Aorta (tissue), 5 donors: Measurements from ENCODE around the gene PHB1. TPM values are rescaled to one million over a fixed set of nuclear protein-coding genes. Genes with fewer than 3 reads are reported as not detected.
A peak's percentile ranks its signal among the peaks of the same experiment; 100 is the strongest.

Experiments used
- ATAC-seq: fragments of 200-7000 bp; cut with Tn5 transposase; one replicate; pipeline ENCODE4 v1.9.1; 2022; ENCODE audit warnings: moderate library complexity; ENCODE audit not compliant: low FRiP score
- DNase-seq, 2 donors: peaks; one replicate each; pipeline ENCODE4 v3.0.0-alpha.2; 2020
- H3K27ac ChIP-seq, 2 donors: one replicate each; pipeline ENCODE4 v1.5.1; 2013; ENCODE audit warnings: low read length in 2 of 2, mild to moderate bottlenecking in 2 of 2, moderate library complexity in 2 of 2, control low read depth in 1 of 2, inconsistent platforms in 1 of 2, low read depth in 1 of 2
- H3K27me3 ChIP-seq, 2 donors: one replicate each; pipeline ENCODE4 v1.6.1; 2013; ENCODE audit warnings: control low read depth in 1 of 2, low read length in 1 of 2, mild to moderate bottlenecking in 1 of 2, moderate library complexity in 1 of 2; ENCODE audit not compliant: insufficient read depth in 2 of 2, control insufficient read depth in 1 of 2
- H3K36me3 ChIP-seq, 2 donors: one replicate each; pipeline ENCODE4 v1.6.1; 2013; ENCODE audit warnings: control low read depth in 1 of 2, low read length in 1 of 2, mild to moderate bottlenecking in 1 of 2; ENCODE audit not compliant: insufficient read depth in 2 of 2, control insufficient read depth in 1 of 2
- H3K4me1 ChIP-seq, 2 donors: one replicate each; pipeline ENCODE4 v1.6.1; 2013; ENCODE audit warnings: low read length in 2 of 2, control low read depth in 1 of 2, mild to moderate bottlenecking in 1 of 2, moderate library complexity in 1 of 2; ENCODE audit not compliant: insufficient read depth in 2 of 2, control insufficient read depth in 1 of 2
- H3K4me3 ChIP-seq, 2 donors: one replicate each; pipeline ENCODE4 v1.5.1; 2013; ENCODE audit warnings: low read length in 2 of 2, control low read depth in 1 of 2, mild to moderate bottlenecking in 1 of 2
- H3K9me3 ChIP-seq: one replicate; pipeline ENCODE4 v1.6.1; 2013; ENCODE audit warnings: mild to moderate bottlenecking, low read length; ENCODE audit not compliant: control insufficient read depth
- WGBS, 2 donors: extraction: QIAGEN DNeasy Blood & Tissue Kit; methylation state at CpG; one replicate each; pipeline ENCODE4 v1.1.7; 2013; 5-methylcytosine and 5-hydroxymethylcytosine counted together
- intact Hi-C, 2 donors: fragments of 100-400 bp; cut with DNase I; formaldehyde crosslinking; loops; one replicate each; pipeline versions ENCODE4 v1.14.2 to v1.15.0; 2022
- polyA plus RNA-seq, 2 donors: library from polyadenylated mRNA; stranded (reverse); fragments of 200-250 nt; gene quantifications; one replicate each; pipeline ENCODE4 v1.2.3, GENCODE V29; 2013
- total RNA-seq, 2 donors: library from RNA; stranded (reverse); fragmentation: NEBNext Ultra II Directional; extraction: Animal tissue kit (Norgen Biotek cat#: 25700); gene quantifications; one replicate each; pipeline ENCODE4 v1.2.1, GENCODE V29; 2021
- donor health status: healthy with polysubstance abuse.
- donor health status: Bipolar disorder and iron deficiency.
- donor health status: DM: no; HTN: no; CAD: no.
- donor health status: DM: no; HTN: no; CAD: no.
- donor health status: DM: yes; HTN: yes; CAD: no.

Gene PHB1
- total and polyA plus RNA-seq, 4 donors = 67.9 to 91.3 (median 74.6) TPM

DNA sequence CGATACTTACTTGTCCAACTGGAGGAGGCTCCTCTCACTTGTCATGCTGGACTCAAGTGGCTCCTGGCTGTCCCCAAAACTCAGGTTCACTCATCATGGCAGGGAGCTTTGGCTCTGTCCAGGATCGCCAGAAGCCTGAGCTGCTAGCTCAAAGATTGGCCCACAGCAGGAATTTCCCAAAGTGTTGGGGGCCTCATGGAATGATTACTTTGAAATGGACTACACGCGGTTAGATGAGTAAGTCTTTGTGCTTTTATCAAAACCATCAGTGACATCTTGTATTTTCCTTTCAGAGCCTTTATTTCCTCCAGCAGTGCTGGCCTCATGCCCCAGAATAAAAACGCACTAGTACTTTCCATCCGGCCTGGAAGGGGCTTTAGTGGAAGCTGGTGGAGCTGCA, 29.2 kb upstream of the PHB1 start:
- Histone ChIP-seq H3K27me3 (no peaks in the 10 kb centered on the region), H3K4me3 (no peak overlapping the region), H3K4me1 (no peaks in the 10 kb centered on the region), H3K27ac (no peak overlapping the region), H3K36me3 (no peaks in the 10 kb centered on the region), H3K9me3 (no peaks in the 10 kb centered on the region)
- ATAC-seq (no peak), DNase-seq (no peak)
- intact Hi-C loops = no loop called here
- 41 to 42% methylated on average over 6 of the region's 6 CpGs for WGBS, 2 donors

- Histone ChIP-seq H3K4me3 (no peak overlapping the region), H3K4me1 (no peaks in the 10 kb centered on the region), H3K9me3 (no peaks in the 10 kb centered on the region), H3K27me3 (no peaks in the 10 kb centered on the region), H3K36me3 (no peaks in the 10 kb centered on the region), H3K27ac (no peak overlapping the region)
- intact Hi-C loops = no loop called here
- WGBS, 2 donors = 66 to 73% methylated on average over 9 of the region's 9 CpGs
- ATAC-seq = no peak
- peak in 1 of 2 donors; percentile 54 for DNase-seq
These were observed 27.4 kb upstream of the PHB1 start for GRCh38 chr17:49442041-49442440.

DNA sequence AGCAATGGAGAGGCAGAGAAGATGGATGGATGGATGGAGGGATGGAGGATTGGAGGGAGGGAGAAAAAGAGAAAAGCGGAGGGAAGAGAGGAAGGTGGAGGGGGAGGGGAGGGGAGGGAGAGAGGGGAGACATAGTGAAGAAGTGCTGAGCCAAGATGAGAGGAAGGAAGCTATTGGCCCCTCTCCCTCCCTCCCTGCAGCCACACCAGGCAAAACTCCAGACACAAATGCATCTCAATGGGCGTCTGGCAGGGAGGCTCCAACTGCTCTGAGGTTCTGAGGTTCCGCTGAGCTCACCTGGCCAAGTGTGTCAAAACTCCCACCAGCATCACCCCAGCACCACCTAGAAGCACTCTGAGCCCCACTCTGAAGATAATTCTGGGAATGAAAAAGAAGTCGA, 26.9 kb upstream of the PHB1 start:
- intact Hi-C loops = no loop called here
- Histone ChIP-seq H3K27ac (no peak overlapping the region), H3K4me1 (no peaks in the 10 kb centered on the region), H3K9me3 (no peaks in the 10 kb centered on the region), H3K27me3 (no peaks in the 10 kb centered on the region), H3K36me3 (no peaks in the 10 kb centered on the region), H3K4me3 (no peak overlapping the region)
- WGBS, 2 donors = 70 to 75% methylated on average over 4 of the region's 4 CpGs
- no peak for ATAC-seq
- DNase-seq = no peak

DNA sequence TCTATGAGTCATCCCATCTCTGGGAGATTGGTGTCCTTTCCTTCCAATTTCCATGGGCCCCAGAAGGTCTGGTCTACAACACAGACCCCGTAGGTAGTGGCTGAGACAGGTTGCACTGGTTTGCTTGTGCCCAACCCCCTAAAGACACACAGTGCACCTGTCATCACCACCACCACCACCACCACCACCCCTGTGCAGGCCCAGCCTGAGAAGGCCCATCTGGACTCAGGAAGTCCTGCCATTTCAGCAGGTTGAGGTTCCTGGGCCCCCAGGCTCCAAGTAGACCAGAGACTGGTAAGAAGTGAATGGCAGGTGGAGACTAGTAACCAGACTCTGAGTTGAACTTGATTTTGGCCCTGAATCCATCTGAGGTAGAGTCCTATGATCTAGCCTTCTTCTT, 25.9 kb upstream of the PHB1 start:
- 92 to 100% methylated on average over 1 of the region's 1 CpG for WGBS, 2 donors
- H3K4me1 ChIP-seq = no peaks in the 10 kb centered on the region
- no peaks in the 10 kb centered on the region for H3K36me3 ChIP-seq
- no peak for ATAC-seq
- intact Hi-C loops = no loop called here
- no peaks in the 10 kb centered on the region for H3K27me3 ChIP-seq
- no peak overlapping the region for H3K27ac ChIP-seq
- DNase-seq = peak in 1 of 2 donors; percentile 28
- H3K4me3 ChIP-seq = no peak overlapping the region
- no peaks in the 10 kb centered on the region for H3K9me3 ChIP-seq

DNA sequence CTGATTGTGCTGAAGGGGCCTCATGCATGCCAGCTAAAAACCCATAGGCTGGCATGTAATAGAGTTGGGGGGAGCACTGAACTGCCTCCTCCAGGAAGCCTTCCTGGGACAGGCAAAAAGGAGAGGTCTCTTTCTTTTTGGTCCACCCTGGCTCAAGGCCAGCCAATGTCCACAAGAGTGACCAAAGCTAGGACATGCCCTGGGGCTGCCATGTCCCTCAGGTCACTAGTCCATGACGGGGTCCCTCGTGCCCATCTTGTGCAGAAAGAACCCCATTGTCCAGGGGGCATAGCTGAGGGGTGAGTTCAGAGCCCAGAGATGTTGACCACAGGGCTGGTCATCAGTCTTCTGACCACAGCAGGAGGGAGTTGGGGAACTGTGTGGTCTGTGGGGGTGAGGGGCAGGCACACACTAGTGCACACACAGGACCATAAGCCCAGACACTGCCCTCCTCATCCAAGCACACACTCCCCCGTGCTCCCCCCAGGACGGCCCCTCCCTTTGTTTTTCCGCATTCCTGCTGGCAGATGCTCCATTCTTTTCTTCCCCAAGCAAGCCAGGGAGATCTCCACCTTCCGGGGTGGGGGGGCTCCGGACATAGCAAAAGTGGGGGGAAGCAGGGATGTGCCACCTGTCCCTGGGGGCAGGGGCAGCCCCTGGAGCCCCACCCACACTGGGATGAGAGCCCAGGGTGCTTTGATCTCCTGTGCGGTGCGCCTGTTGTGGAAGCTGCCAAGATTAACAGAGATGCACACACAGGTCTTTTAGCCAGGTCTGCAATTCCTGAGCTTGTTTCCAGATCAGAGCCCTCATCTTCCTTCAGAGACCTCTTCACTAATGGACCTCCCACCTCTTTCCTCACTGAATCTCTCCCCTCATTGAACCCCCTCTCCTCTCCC, 25.2 kb upstream of the PHB1 start:
- Histone ChIP-seq H3K27ac (no peak overlapping the region), H3K4me3 (no peak overlapping the region), H3K36me3 (no peaks in the 10 kb centered on the region), H3K27me3 (no peaks in the 10 kb centered on the region), H3K4me1 (no peaks in the 10 kb centered on the region), H3K9me3 (no peaks in the 10 kb centered on the region)
- 49 to 51% methylated on average over 9 of the region's 9 CpGs for WGBS, 2 donors
- intact Hi-C loops = no loop called here
- DNase-seq = peak in 1 of 2 donors; percentile 57
- ATAC-seq = no peak

- intact Hi-C loops = no loop called here
These were observed 24.6 kb upstream of the PHB1 start for GRCh38 chr17:49439305-49439672.

GRCh38 chr17:49438436-49439278, 24.0 kb upstream of the PHB1 start:
- H3K9me3 ChIP-seq = no peaks in the 10 kb centered on the region
- DNase-seq = peak in 1 of 2 donors; percentile 49
- no peak overlapping the region for H3K27ac ChIP-seq
- ATAC-seq = no peak
- no peaks in the 10 kb centered on the region for H3K27me3 ChIP-seq
- WGBS, 2 donors = 16 to 17% methylated on average over 28 to 30 of the region's 30 CpGs
- H3K36me3 ChIP-seq = no peaks in the 10 kb centered on the region
- no peaks in the 10 kb centered on the region for H3K4me1 ChIP-seq
- H3K4me3 ChIP-seq = no peak overlapping the region
- intact Hi-C loops = no loop called here

More at GRCh38 chr17:49439305-49439672, 24.6 kb upstream of the PHB1 start:
- peak in 1 of 2 donors; percentile 23 for DNase-seq
- 70 to 78% methylated on average over 3 of the region's 3 CpGs for WGBS, 2 donors
- no peaks in the 10 kb centered on the region for H3K36me3 ChIP-seq
- H3K4me3 ChIP-seq = no peak overlapping the region
- no peak for ATAC-seq
- H3K27ac ChIP-seq = no peak overlapping the region
- no peaks in the 10 kb centered on the region for H3K9me3 ChIP-seq
- H3K27me3 ChIP-seq = no peaks in the 10 kb centered on the region
- H3K4me1 ChIP-seq = no peaks in the 10 kb centered on the region

DNA sequence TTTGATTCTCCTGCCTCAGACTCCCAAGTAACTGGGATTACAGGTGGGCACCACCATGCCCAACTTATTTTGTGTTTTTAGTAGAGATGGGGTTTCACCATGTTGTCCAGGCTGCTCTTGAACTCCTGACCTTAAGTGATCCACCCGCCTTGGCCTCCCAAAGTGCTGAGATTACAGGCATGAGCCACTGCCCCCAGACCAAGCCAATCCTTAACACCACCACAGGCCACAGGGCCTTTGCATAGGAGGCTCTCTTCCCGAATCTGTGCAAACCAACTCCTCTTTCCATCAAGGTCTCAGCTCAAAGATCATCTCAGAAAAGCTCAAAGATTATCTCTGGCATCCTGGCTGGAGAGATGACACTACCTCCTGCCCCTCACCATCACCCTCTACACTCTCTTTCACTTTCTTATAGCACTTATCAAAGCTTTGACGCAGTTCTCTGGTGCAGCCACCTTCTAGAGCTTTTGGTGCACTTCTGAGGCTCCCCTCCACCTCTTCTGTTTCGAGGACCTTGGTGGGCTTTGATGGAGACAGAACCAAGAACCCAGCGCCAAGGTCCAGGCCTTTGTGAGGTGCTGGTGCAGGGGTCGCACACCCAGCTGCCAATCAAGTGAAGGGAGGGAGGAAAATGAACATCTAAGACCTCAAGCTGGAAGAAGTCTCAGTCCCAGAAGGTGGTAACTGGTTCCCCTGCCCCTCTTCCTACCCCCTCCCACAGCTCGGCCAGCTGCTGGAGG, 23.2 kb upstream of the PHB1 start:
- Histone ChIP-seq H3K36me3 (no peaks in the 10 kb centered on the region), H3K4me3 (no peak overlapping the region), H3K27ac (no peak overlapping the region), H3K27me3 (no peaks in the 10 kb centered on the region), H3K4me1 (no peaks in the 10 kb centered on the region), H3K9me3 (no peaks in the 10 kb centered on the region)
- WGBS, 2 donors = 88 to 91% methylated on average over 7 of the region's 7 CpGs
- ATAC-seq (no peak), DNase-seq (peak in 1 of 2 donors; percentile 42)
- intact Hi-C loops = no loop called here
